Gastroesophageal sphincter (tissue), 4 donors: Measurements from ENCODE around the gene PRKN. TPM values are rescaled to one million over a fixed set of nuclear protein-coding genes. Genes with fewer than 3 reads are reported as not detected.

Source experiments
- ATAC-seq: fragments of 150-250 bp; one replicate; pipeline ENCODE4 v1.9.1; 2016; ENCODE audit warnings: mild to moderate bottlenecking, moderate library complexity
- H3K27ac ChIP-seq, 4 donors: fragments of 200-600 bp; sonication (generic) in 3 of 4; 1 replicate in 3 of 4; 2 replicates in 1 of 4; pipeline ENCODE4 v1.5.1; 2016 to 2019
- H3K27me3 ChIP-seq: fragments of 200-600 bp; sonication (generic); one replicate; pipeline ENCODE4 v1.5.1; 2019
- H3K36me3 ChIP-seq, 2 donors: fragments of 200-600 bp; sonication (generic); one replicate each; pipeline ENCODE4 v1.5.1; 2019; ENCODE audit warnings: control low read depth in 1 of 2
- H3K4me1 ChIP-seq, 3 donors: fragments of 200-600 bp; sonication (generic); 1 replicate in 2 of 3; 2 replicates in 1 of 3; pipeline ENCODE4 v1.5.1; 2016 to 2019; ENCODE audit warnings: control low read depth in 2 of 3
- H3K4me3 ChIP-seq, 2 donors: fragments of 200-600 bp; sonication (generic); one replicate each; pipeline ENCODE4 v1.5.1; 2019; ENCODE audit warnings: mild to moderate bottlenecking in 1 of 2, moderate library complexity in 1 of 2
- H3K9me3 ChIP-seq, 3 donors: fragments of 200-600 bp; sonication (generic); one replicate each; pipeline ENCODE4 v1.5.1; 2017 to 2019; ENCODE audit warnings: control low read depth in 2 of 3
- EP300 ChIP-seq: sonication (generic); formaldehyde crosslinking; IDR thresholded peaks from one replicate; pipeline ENCODE4 v1.6.1; 2017; ENCODE audit warnings: antibody characterized with exemption, mild to moderate bottlenecking
- POLR2A ChIP-seq, 2 donors: fragments of 450-650 bp; IDR thresholded peaks; one replicate each; pipeline ENCODE4 v1.6.1; 2017; ENCODE audit warnings: antibody characterized with exemption in 2 of 2, mild to moderate bottlenecking in 2 of 2, moderate library complexity in 1 of 2
- POLR2AphosphoS5 ChIP-seq: sonication (generic); formaldehyde crosslinking; IDR thresholded peaks from one replicate; pipeline ENCODE4 v1.6.1; 2017; ENCODE audit warnings: antibody characterized with exemption
- WGBS, 2 donors: methylation state at CpG; one replicate each; pipeline ENCODE4 v1.1.5; 2018; ENCODE audit warnings: low coverage in 1 of 2; 5-methylcytosine and 5-hydroxymethylcytosine counted together
- total RNA-seq, 4 donors: library from RNA; depleted of rRNA; stranded (reverse); fragments of >200 nt; gene quantifications; one replicate each; pipeline ENCODE4 v1.1.0, GENCODE V29; 2016
- TF ChIP-seq, protein P1 (sequence below), 4 experiments: fragments of 200-600 bp in 2 of 4; fragments of 450-650 bp in 2 of 4; sonication (generic) in 1 of 4; IDR thresholded peaks; one replicate each; pipeline ENCODE4 v1.5.1; 2017 to 2019; ENCODE audit warnings: antibody characterized with exemption in 4 of 4, mild to moderate bottlenecking in 2 of 4, moderate library complexity in 2 of 4

PRKN gene
- total RNA-seq, 4 donors from 2014 or later, result 8.4 to 58.6 (median 25.8) TPM

DNA sequence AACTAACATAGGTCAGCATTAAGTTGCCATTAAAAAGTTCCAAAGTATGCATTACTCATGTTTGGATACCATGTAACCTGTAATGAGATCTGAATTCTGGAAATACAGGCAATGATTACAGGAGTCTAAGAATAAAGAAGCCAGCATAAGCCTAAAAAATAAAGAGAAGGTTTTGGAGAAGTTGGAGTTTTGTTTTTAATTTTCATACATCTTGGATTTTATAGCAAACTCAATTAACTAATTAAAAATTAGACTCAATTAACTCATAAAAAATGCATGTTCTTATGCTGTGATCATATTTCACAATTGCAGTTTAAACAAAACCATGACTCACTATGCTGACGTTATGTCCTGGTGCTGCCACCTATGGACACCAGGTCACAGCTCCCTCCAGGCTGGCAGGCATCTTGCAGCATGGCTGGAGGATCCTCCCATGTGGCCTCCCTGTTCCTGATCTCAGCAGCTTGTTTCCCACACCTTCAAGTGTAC is 804.9 kb downstream of the PRKN start:
- ATAC-seq, result peak; percentile 61
- TF ChIP-seq, protein P1, sequence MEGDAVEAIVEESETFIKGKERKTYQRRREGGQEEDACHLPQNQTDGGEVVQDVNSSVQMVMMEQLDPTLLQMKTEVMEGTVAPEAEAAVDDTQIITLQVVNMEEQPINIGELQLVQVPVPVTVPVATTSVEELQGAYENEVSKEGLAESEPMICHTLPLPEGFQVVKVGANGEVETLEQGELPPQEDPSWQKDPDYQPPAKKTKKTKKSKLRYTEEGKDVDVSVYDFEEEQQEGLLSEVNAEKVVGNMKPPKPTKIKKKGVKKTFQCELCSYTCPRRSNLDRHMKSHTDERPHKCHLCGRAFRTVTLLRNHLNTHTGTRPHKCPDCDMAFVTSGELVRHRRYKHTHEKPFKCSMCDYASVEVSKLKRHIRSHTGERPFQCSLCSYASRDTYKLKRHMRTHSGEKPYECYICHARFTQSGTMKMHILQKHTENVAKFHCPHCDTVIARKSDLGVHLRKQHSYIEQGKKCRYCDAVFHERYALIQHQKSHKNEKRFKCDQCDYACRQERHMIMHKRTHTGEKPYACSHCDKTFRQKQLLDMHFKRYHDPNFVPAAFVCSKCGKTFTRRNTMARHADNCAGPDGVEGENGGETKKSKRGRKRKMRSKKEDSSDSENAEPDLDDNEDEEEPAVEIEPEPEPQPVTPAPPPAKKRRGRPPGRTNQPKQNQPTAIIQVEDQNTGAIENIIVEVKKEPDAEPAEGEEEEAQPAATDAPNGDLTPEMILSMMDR (IDR thresholded peaks at IDR 0.05), result peak in 3 of 4 experiments; percentile 17 to 51 (median 32)
- TF ChIP-seq POLR2A (IDR thresholded peaks at IDR 0.05), result no peak

DNA sequence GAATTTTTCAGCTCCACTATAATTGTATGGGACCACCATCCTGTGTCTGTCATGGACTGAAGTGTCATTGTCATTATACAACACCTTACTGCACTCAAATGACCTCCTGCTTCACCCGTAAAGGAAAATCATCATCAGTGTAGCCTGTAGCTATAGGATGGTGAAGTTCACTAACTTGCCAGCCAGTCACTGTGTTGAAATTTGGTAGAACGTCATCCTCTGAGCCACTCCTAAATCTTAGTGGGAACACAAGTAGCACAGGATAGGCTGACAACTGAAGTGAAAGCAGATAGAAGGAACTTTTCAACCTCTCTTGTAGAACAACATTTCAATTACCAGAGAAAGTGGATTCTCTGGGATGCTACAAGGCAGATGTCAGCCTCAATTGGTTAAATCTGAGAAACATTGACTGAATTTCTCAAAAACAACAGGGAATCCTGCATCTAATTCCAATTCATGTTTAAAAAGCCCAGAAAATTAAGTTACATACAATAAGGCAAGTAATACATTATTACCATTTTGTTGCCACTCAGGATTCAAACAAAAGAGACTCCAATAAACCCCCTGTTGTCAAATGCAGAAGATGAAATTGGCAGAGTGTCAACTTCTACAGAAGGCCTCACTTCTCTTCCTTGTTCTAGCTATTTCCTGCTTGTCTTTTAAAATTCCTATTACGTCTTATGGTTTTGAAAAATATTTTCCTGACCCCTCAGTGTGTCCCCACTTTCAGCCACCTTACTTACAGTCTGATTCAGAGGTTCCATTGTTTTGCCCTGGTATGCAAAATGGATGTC is 805.8 kb downstream of the PRKN start:
- Histone ChIP-seq H3K4me3 (no peak overlapping the region), H3K27me3 (no peaks in the 10 kb centered on the region), H3K9me3 (no peaks in the 10 kb centered on the region), H3K4me1 (peaks cover 0 to 34% (median 0%) of the 10 kb centered on the region in 3 donors), H3K27ac (no peak overlapping the region), H3K36me3 (no peaks in the 10 kb centered on the region)
- ATAC-seq, result no peak
- 38 to 64% methylated on average over 2 to 3 of the region's 3 CpGs for WGBS, 2 donors
- no peak for TF ChIP-seq POLR2AphosphoS5
- no peak for TF ChIP-seq EP300
- TF ChIP-seq POLR2A (IDR thresholded peaks at IDR 0.05), result no peak
- TF ChIP-seq, protein P1 (IDR thresholded peaks at IDR 0.05), result no peak

More for the DNA sequence above, 804.9 kb downstream of the PRKN start:
- Histone ChIP-seq H3K36me3 (no peaks in the 10 kb centered on the region), H3K27me3 (no peaks in the 10 kb centered on the region), H3K27ac (no peak overlapping the region), H3K4me3 (no peak overlapping the region), H3K9me3 (no peaks in the 10 kb centered on the region), H3K4me1 (peaks cover 0 to 34% (median 0%) of the 10 kb centered on the region in 3 donors)
- WGBS, 2 donors, result 0 to 9% methylated on average over 1 of the region's 1 CpG

DNA sequence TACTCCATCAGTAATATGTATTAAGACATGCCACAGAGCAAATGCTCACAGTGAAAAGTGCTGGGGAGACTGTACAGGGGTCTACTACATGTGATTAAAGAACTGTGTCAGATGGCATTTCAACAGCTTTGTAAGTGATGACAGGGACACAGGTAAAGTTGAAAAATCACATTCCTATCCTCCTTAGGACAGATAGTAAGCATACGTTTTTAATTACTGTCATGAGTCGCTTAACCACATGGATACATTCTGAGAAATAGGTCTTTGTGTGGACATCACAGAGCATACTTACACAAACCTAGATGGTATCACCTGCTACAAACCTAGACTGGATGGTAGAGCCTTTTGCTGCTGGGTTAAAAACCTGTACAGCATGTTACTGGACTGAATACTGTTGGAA is 807.9 kb downstream of the PRKN start:
- ATAC-seq, result no peak
- 56 to 70% methylated on average over 2 of the region's 2 CpGs for WGBS, 2 donors
- H3K4me3 ChIP-seq, result no peak overlapping the region
- no peaks in the 10 kb centered on the region for H3K27me3 ChIP-seq
- H3K9me3 ChIP-seq, result no peaks in the 10 kb centered on the region
- H3K36me3 ChIP-seq, result no peaks in the 10 kb centered on the region
- no peak for TF ChIP-seq POLR2A (IDR thresholded peaks at IDR 0.05)
- no peak for TF ChIP-seq EP300
- TF ChIP-seq, protein P1 (IDR thresholded peaks at IDR 0.05), result no peak
- TF ChIP-seq POLR2AphosphoS5, result no peak
- peaks cover 0 to 23% (median 0%) of the 10 kb centered on the region in 3 donors for H3K4me1 ChIP-seq
- H3K27ac ChIP-seq, result no peak overlapping the region

DNA sequence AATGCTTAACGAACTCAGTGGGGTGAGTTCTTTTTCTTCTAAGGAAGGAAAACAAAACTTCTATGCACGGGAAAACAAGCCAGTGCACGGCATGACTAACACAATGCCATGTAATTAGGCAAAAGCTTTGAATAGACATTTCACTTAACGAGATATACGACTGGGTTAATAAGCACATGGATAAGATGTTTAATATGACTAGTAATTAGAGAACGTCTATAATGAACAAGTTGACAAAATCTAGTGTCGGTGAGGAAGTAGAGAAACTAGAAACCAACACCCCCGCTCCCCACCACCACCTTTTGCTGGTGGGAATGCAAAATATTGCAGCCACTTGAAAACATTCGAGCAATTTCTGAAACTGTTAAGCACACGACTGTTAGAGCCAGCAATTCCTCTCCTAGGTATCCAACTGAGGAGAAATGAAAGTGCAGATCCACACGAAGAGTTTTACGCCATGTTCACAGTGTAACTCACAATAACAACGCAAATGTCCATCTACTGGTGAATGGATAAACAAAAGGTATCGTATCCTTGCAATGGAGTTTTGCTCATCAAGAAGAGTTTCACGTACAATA is 808.8 kb downstream of the PRKN start:
- no peak for ATAC-seq
- WGBS, 2 donors, result 86 to 88% methylated on average over 13 to 15 of the region's 15 CpGs
- peaks cover 0 to 16% (median 0%) of the 10 kb centered on the region in 3 donors for H3K4me1 ChIP-seq
- no peak overlapping the region for H3K4me3 ChIP-seq
- no peaks in the 10 kb centered on the region for H3K9me3 ChIP-seq
- H3K27ac ChIP-seq, result no peak overlapping the region
- TF ChIP-seq, protein P1 (IDR thresholded peaks at IDR 0.05), result no peak
- no peak for TF ChIP-seq POLR2AphosphoS5
- no peak for TF ChIP-seq POLR2A (IDR thresholded peaks at IDR 0.05)
- no peak for TF ChIP-seq EP300
- H3K27me3 ChIP-seq, result no peaks in the 10 kb centered on the region
- no peaks in the 10 kb centered on the region for H3K36me3 ChIP-seq
